ENCODE results near the gene MOV10L1.
"Not testable (repeated sequence)": the region's sequence is repeated elsewhere in the genome, so short reads cannot be mapped to it uniquely, and the experiment has no call there.

The MOV10L1 gene

DNA sequence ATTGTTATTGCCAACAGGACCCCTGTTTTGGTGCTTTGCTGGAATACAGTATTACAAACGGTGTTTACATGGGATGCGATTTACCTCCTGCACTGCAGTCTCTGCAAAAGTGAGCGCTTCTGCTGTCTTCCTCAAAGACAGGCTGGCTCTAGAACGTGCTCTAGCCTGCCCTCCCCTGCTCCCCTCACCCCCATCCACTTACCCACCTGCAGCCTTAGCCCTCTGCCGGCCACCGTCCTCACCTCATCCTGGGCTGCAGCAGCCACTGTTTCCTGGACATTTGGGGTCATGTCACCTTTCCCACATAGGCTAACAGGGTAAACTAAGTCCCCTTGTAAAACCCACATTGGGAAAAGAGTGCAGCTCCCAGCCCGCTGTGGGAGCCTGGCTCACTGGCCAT is 71.1 kb downstream of the MOV10L1 start:
- DNase-seq (ENCODE audit: low read depth): no peak

DNA sequence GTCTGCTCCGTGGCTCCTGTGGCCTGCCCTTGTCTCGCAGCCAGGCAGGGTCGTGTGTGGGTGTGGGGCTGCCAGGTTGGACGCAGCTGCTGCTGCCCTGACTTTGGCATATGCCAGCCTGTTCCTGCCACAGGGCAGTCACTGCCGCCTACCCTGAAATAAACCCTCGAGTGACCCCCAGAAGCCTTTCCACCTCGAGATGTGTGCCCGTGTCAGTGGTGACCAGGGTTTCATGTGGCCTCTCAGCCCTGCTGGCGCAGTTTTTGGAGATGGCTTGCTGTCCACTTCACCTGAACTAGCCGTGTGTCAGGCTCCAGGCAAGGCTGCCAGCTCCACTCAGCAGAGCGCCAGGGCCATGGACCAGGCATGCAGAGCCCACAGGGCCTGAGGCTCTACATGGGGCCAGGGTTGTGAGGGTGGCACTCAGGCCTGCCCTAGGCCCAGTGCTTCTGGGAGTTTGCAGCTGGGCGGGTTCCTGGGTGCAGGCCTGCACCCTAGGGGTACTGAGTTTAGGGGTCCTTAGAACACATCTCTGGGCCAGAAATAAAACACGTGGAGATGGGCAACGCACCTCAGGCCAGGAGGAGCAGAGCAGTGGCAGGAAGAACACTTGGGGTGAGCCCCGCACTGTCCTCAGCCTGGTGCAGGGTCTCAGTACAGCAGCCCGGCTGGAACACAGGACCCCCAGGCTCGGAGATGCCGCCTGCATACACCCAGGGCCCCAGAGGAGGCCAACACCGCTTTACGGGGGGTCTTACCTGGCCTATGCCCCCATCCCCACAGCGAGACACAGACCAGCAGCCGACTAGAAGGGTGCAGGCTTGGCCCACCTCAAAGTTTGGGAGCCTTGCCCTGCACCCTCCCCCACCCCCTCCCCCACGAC is 71.9 kb downstream of the MOV10L1 start:
- DNase-seq (ENCODE audit: low read depth): no peak

- no peak for DNase-seq (ENCODE audit: low read depth)
These were observed 72.7 kb downstream of the MOV10L1 start for GRCh38 chr22:50162391-50162956.

- no peak for DNase-seq (ENCODE audit: low read depth)
These were observed 75.8 kb downstream of the MOV10L1 start for GRCh38 chr22:50165436-50166123.

DNA sequence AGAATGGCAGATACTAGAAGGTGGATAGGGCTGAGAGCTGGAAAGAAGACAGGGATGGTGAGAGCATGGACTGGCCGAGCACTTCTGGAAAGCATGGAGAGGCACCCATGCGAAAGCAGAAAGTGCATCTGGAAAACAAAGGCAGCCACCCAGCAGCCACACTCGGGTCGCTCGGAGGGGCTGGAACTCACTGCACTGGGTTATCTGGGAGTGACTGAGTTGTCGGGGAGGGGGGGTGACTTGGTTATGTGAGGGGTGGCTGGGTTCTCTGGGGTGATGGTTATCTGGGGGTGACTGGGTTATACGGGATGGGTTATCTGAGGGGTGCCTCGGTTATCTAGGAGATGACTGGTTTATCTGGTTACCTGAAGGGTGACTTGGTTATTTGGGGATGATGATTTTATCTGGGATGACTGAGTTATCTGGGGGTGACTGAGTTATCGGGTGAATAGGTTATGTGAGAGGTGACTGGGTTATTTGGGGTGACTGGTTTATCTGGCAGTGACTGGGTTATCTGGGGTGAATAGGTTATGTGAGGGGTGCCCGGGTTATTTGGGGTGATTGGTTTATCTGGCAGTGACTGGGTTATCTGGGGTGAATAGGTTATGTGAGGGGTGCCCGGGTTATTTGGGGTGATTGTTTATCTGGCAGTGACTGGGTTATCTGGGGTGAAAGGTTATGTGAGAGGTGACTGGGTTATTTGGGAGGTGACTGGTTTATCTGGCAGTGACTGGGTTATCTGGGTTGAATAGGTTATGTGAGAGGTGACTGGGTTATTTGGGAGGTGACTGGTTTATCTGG is 78.1 kb downstream of the MOV10L1 start:
- no peak for DNase-seq (ENCODE audit: low read depth)

GRCh38 chr22:50168490-50169180 is 78.8 kb downstream of the MOV10L1 start:
- not testable (repeated sequence) for DNase-seq (ENCODE audit: low read depth)

GRCh38 chr22:50169181-50169759 is 79.5 kb downstream of the MOV10L1 start:
- DNase-seq (ENCODE audit: low read depth): no peak

DNA sequence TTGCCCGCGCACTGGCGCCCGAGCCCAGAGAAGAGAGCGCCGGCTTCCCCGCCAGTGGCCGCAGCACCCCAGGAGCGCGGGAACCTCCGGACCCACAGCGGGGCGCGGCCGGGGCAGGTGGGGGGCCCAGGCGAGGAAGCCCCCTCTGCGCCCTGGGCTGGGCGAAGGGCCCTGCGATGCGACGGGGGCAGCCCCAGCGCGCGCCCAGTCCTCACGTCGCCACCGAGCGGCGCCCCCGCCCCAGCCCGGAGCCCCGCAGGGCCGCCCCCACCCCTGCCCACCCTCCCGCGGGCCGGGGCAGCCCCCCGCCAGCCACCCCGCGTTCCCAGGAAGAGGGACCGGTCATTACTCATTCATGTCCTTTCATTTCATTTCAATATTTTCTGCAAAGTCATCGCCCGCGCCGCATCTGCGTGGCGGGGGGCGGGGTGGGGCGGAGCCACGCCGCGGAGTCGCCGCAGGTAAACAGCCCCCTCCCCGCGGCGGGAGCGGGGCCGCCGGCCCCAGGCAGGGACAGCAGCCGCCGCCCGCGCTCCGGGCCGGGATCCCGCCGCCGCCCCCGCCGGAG is 80.1 kb downstream of the MOV10L1 start:
- no peak for DNase-seq (ENCODE audit: low read depth)

DNA sequence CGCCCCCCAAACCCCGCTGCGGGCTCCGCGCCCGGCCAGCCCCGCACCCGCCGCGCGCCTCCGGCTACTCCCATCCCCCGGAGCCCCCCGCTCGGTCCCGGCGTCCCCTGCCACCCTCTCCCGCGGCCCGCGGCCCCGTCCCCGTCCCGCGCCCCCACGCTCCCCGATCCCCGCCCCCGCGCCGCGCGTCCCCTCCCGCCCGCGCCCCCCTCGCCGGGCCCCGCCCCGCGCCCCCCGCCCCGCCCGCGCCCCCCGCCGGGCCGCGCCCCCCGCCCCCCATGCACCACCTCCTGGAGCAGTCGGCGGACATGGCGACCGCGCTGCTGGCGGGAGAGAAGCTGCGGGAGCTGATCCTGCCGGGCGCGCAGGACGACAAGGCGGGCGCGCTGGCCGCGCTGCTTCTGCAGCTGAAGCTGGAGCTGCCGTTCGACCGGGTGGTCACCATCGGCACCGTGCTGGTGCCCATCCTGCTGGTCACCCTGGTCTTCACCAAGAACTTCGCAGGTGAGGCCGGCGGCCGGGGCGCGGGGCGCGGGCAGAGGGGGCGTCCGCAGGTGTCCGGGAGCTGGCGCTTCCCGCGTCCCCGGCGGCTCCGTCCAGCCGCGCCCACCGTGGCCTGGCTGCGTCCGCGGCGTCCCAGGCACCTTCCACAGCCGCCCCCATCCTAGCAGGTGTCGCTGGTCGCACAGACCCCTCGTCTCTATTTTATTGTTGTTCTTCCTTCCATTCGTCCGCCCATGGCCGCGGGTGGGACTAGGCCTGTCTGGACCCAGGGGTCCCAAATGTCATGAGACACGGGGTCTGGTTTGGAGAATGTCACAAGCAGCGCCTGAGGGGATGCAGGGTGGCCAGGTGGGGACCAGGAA is 80.9 kb downstream of the MOV10L1 start, which contains the start of gene PANX2:
PANX2 (plus strand) TSS at position 279 of the 866 bp plus-strand sequence; CDS start at position 279, 0 bp downstream.
- no peak for DNase-seq (ENCODE audit: low read depth)

GRCh38 chr22:50171319-50171964 is 81.6 kb downstream of the MOV10L1 start:
- no peak for DNase-seq (ENCODE audit: low read depth)

GRCh38 chr22:50171965-50172421 is 82.2 kb downstream of the MOV10L1 start:
- no peak for DNase-seq (ENCODE audit: low read depth)

- no peak for DNase-seq (ENCODE audit: low read depth)
These were observed 83.6 kb downstream of the MOV10L1 start for GRCh38 chr22:50173311-50173982.

- no peak for DNase-seq (ENCODE audit: low read depth)
These were observed 84.2 kb downstream of the MOV10L1 start for GRCh38 chr22:50173983-50174355.

DNA sequence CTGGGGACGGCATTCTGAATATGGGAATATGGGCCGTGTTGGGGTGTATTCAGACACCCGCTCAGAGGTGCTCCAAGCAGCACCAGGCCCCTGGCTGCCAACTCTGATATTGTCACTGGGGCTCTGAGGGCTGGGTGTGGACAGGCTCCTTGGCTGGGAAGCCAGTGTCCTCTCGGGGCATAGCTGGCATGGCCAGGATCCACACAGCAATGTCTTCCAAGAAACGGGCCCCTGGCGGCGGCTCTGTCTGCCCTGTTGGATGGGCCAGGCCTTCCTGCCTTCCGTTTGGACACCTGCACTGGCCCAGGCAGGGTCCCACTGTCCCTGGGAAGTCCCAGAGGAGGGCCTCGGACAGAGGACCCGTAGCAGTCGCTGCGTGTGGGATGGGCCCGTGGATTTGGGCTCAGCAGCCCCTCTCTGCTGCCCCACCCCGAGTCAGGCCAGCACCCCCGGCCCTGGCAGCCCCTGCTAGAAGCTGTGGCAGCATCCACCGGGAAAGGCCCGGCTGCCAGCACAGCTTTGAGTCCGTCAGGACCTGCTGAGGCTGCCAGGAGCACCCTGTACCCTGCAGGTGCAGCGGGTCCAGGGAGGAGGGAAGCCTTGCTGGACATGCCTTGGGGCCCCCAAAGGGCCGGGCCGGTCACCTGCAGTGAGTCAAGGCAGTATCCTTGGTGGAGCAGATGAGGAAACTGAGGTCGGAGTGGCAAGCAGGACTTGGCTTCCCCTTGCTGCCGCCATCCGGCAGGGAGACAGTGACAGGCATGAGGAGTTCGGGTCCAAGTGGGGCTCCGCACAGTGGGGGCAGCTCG is 84.8 kb downstream of the MOV10L1 start:
- no peak for DNase-seq (ENCODE audit: low read depth)

DNA sequence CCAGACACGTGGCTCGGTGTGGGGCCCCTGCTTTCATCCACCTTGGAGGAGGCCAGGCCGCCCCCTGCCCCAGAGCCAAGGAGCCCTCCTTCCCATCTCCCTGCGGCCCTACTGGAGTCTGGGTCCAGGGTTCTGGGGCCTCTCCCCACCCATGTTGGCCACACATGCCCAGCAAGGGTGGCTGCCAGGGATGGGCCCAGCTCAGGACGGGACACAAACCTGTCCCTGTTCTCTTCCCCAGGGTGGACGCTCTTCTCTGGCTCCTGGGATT is 85.3 kb downstream of the MOV10L1 start:
- DNase-seq (ENCODE audit: low read depth): no peak

- DNase-seq (ENCODE audit: low read depth): no peak
These were observed 86.4 kb downstream of the MOV10L1 start for GRCh38 chr22:50175921-50176849.

Data from iris pigment epithelial cell (primary cell).